Dedifferentiated amniotic fluid mesenchymal stem cell (primary cell): ENCODE data around the gene TTC13.
A peak's percentile ranks its signal among the peaks of the same experiment; 100 is the strongest.
"Not testable (repeated sequence)": the region's sequence is repeated elsewhere in the genome, so short reads cannot be mapped to it uniquely, and the experiment has no call there.

Experiments
- DNase-seq: peaks from one replicate; pipeline ENCODE4 v3.0.0-alpha.2; 2016; ENCODE audit errors: extremely low spot score

TTC13 gene

GRCh38 chr1:230987448-230987847 lies 8.8 kb upstream of the TTC13 start:
- no peak for DNase-seq

GRCh38 chr1:230986976-230987375 lies 8.3 kb upstream of the TTC13 start:
- DNase-seq: no peak

- no peak for DNase-seq
Measured at GRCh38 chr1:230985711-230986110, 7.0 kb upstream of the TTC13 start.

- DNase-seq: not testable (repeated sequence)
Measured at GRCh38 chr1:230984622-230985515, 6.2 kb upstream of the TTC13 start.

GRCh38 chr1:230983811-230984210 lies 5.2 kb upstream of the TTC13 start:
- no peak for DNase-seq

GRCh38 chr1:230982696-230983095 lies 4.0 kb upstream of the TTC13 start:
- no peak for DNase-seq

GRCh38 chr1:230979952-230980351 lies 1.3 kb upstream of the TTC13 start:
- DNase-seq: no peak

- DNase-seq: no peak
Measured at GRCh38 chr1:230979389-230979716, 692 bp upstream of the TTC13 start.

- no peak for DNase-seq
Measured at GRCh38 chr1:230977761-230978490, 735 bp downstream of the TTC13 start.

- no peak for DNase-seq
Measured at GRCh38 chr1:230976825-230977747, 1.6 kb downstream of the TTC13 start.

- no peak for DNase-seq
Measured at GRCh38 chr1:230976360-230976759, 2.3 kb downstream of the TTC13 start.

- DNase-seq: no peak
Measured at GRCh38 chr1:230975636-230976035, 3.0 kb downstream of the TTC13 start.

GRCh38 chr1:230972855-230973271 lies 5.8 kb downstream of the TTC13 start:
- peak; percentile 22 for DNase-seq

GRCh38 chr1:230971771-230972170 lies 6.9 kb downstream of the TTC13 start:
- DNase-seq: no peak

GRCh38 chr1:230970432-230970831 lies 8.2 kb downstream of the TTC13 start:
- no peak for DNase-seq

- no peak for DNase-seq
Measured at GRCh38 chr1:230966358-230966873, 12.2 kb downstream of the TTC13 start.

- no peak for DNase-seq
Measured at GRCh38 chr1:230965535-230965934, 13.1 kb downstream of the TTC13 start.

- no peak for DNase-seq
Measured at GRCh38 chr1:230964896-230965295, 13.8 kb downstream of the TTC13 start.

GRCh38 chr1:230958370-230958769 lies 20.3 kb downstream of the TTC13 start:
- DNase-seq: no peak

GRCh38 chr1:230957580-230957989 lies 21.1 kb downstream of the TTC13 start:
- no peak for DNase-seq

GRCh38 chr1:230950404-230950803 lies 28.3 kb downstream of the TTC13 start:
- no peak for DNase-seq

GRCh38 chr1:230948903-230949302 lies 29.8 kb downstream of the TTC13 start:
- DNase-seq: no peak
